Transverse colon (tissue), 4 donors: ENCODE results near the gene CADM2.

Experiments used
- POLR2A ChIP-seq: fragments of 450-650 bp; IDR thresholded peaks from one replicate; pipeline ENCODE4 v1.6.1; 2016; ENCODE audit warnings: antibody characterized with exemption, mild to moderate bottlenecking, moderate library complexity
- POLR2AphosphoS5 ChIP-seq, 3 donors: sonication (generic); formaldehyde crosslinking; IDR thresholded peaks; one replicate each; pipeline ENCODE4 v1.6.1; 2016; ENCODE audit warnings: antibody characterized with exemption in 3 of 3
- TF ChIP-seq, protein P1 (sequence below), 5 experiments: fragments of 200-600 bp in 3 of 5; fragments of 450-650 bp in 2 of 5; sonication (generic) in 3 of 5; IDR thresholded peaks; 1 replicate in 2 of 5; 2 replicates in 3 of 5; pipeline ENCODE4 v1.5.1; 2016 to 2017; ENCODE audit warnings: antibody characterized with exemption in 5 of 5, inconsistent platforms in 3 of 5, mild to moderate bottlenecking in 2 of 5, moderate library complexity in 1 of 5

DNA sequence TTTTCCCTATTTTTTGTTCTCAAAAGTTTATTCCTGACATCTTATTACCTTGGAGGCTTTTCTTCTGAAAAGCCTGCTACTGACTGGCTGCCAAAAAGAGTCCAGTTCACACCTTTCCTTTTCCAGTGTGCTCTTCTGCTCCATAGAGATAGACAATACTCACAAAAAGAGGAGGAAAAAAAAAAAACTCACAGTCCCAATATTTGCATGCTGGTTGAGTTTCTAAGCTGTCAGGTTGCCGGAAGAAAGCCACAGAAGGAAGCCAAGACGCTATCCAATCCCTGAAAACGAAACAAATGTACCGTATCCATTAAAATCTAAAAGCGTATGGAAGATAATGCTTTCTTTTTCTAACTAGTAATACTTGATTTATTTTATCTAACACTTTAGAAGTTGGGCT lies 299.5 kb downstream of the CADM2 start:
- TF ChIP-seq, protein P1, sequence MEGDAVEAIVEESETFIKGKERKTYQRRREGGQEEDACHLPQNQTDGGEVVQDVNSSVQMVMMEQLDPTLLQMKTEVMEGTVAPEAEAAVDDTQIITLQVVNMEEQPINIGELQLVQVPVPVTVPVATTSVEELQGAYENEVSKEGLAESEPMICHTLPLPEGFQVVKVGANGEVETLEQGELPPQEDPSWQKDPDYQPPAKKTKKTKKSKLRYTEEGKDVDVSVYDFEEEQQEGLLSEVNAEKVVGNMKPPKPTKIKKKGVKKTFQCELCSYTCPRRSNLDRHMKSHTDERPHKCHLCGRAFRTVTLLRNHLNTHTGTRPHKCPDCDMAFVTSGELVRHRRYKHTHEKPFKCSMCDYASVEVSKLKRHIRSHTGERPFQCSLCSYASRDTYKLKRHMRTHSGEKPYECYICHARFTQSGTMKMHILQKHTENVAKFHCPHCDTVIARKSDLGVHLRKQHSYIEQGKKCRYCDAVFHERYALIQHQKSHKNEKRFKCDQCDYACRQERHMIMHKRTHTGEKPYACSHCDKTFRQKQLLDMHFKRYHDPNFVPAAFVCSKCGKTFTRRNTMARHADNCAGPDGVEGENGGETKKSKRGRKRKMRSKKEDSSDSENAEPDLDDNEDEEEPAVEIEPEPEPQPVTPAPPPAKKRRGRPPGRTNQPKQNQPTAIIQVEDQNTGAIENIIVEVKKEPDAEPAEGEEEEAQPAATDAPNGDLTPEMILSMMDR (IDR thresholded peaks at IDR 0.05): no peak
- TF ChIP-seq POLR2A (no peak), POLR2AphosphoS5 (IDR thresholded peaks at IDR 0.05) (no peak)
